ENCODE results near the gene ELOVL4.

- no peak for TF ChIP-seq POLR2A (IDR thresholded peaks at IDR 0.05)
- no peak for TF ChIP-seq CTCF (IDR thresholded peaks at IDR 0.05)
Observed at GRCh38 chr6:79895382-79896074, 51.8 kb downstream of the ELOVL4 start.

Measured in stomach (tissue), 4 donors.